GM21723 (cell line): Measurements from ENCODE around the gene FBXL17.

Experiments
- ATAC-seq: cut with Tn5 transposase; IDR thresholded peaks from one replicate; pipeline ENCODE4 v1.9.1; 2021; ENCODE audit warnings: mild to moderate bottlenecking, moderate library complexity; ENCODE audit not compliant: unreplicated experiment

The FBXL17 gene

GRCh38 chr5:108375768-108376167 is 6.1 kb downstream of the FBXL17 start:
- no peak for ATAC-seq

DNA sequence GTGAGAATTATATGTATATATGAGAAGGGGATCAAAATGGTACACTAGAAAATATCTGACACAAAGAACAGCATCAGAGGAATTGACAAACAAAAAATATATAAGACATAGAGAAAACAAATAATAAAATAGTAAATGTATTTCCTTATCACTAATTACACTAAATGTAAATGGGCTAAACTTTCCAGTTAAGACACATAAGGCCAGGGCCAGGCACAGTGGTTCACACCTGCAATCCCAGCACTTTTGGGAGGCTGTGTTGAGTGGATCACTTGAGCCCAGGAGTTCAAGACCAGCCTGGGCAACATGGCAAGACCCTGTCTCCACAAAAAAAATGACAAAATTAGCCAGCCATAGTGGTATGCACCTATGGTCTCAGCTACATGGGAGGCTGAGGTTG is 8.5 kb downstream of the FBXL17 start:
- no peak for ATAC-seq

DNA sequence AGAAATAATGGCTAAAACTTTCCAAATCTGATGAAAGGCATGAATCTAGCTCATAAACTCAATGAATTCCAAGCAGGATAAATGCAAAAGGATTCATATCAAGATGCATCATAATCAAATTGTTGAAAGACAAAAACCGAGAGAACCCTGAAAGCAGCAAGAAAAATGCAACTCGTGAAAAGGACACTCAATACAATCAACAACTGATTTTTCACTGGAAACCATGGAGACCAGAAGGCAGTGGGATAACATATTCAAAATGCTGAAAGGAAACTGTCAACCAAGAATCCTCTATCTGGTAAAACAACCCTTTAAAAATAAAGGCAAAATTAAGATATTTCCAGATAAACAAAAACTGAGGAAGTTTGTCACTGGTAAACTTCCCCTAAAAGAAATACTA is 9.5 kb downstream of the FBXL17 start:
- ATAC-seq: no peak

DNA sequence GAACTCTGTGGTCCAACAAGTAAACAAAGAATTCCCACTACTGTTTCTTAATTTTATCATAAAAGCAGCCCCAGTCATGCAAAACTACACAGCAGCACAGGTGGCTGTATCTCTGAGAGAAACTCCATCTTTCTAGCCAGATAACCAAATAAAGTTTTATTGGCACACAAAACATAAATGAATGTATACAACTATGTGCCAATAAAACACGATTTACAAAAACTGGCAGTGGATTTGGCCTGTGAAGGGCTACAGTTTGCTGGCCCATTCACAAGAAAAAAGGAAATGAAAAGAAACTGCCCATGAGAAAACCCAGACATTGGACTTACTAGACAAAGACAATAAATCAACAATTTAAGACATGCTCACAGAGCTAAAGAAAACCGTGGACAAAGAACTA is 10.6 kb downstream of the FBXL17 start:
- no peak for ATAC-seq

DNA sequence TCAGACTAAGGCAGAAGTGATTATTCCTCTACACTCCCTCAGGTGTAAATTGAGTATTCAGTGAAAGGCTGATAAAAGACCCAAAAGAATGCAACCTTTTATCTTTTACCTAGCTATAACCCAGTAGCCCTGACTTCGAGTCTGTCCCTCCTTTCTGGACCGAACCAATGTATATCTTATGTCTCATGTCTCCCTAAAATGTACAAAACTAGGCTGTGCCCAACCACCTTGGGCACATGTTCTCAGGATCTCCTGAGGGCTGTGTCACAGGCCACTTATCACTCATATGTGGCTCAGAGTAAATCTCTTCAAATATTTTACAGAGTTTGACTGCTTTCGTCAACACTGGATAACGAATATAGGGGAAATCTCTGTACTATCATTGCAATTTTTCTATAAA is 12.7 kb downstream of the FBXL17 start:
- ATAC-seq: no peak

GRCh38 chr5:108367679-108368334 is 14.1 kb downstream of the FBXL17 start:
- ATAC-seq: no peak

DNA sequence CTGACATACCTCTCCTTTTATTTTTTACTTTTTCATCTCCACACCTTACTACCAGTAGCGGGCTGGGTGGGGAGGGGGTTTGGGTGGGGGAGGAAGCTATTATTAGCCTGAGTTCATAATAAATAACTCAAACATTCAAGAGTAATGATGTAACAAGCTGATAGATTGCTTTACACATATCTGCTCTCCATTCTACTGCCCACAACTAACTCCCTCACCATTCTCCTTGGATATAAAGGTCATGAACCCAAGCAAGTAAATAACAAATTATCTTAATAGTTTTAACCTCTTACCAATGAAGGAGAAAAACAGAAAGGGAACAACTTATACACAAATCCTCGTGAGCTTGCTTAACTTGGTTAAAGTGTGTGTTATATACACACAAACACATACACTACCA is 15.4 kb downstream of the FBXL17 start:
- no peak for ATAC-seq

DNA sequence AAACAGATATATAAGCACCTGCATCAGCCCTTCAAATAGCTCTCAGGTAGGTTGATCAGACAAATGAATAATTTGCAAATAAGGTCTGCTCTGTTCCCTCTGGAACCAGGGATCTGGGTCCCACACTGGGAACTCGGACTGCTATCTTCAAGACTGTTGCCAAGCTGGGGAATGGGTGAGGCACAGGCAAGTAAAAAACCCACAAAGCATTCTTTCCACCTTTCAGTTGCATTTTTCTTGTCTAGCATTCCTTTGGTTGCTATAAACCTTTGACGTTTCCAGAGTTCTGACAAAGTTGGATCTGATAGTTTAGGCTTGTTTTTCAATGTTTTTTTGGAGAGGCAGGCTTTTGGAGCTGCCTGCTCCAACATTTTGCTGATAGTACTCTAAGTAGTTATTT is 20.1 kb downstream of the FBXL17 start:
- ATAC-seq: no peak

GRCh38 chr5:108361239-108361638 is 20.7 kb downstream of the FBXL17 start:
- ATAC-seq: no peak

DNA sequence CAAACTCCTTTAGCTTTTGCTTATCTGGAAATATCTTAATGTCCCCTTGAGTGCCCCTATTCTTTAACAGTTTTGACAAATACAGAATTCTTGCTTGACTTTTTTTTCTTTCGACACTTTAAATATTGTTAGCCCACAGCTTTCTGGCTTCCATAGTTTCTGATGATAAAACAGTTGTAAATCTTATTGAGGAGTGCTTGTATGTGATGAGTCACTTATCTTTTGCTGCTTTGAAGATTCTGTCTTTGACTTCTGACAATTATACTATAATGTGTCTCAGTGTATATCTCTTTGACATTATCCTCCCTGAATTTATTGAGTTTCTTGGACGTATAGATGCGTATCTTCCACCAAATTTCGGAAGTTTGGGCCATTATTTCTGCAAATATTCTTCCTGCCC is 21.6 kb downstream of the FBXL17 start:
- no peak for ATAC-seq

DNA sequence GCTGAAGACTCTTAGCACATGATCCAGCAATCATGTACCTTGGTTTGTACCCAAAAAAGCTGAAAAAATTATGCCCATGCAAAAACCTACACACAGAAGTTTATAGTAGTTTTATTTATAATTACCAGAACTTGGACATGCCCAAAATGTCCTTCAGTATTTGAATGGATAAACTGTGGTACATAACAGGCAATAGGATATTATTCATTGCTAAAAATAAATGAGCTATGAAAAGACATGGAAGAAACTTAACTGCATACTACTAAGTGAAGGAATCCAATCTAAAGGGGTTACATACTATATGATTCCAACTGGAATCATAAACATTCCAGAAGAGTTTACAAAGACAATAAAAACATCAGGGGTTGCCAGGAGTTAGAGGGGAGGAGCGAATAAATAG is 25.6 kb downstream of the FBXL17 start:
- no peak for ATAC-seq

DNA sequence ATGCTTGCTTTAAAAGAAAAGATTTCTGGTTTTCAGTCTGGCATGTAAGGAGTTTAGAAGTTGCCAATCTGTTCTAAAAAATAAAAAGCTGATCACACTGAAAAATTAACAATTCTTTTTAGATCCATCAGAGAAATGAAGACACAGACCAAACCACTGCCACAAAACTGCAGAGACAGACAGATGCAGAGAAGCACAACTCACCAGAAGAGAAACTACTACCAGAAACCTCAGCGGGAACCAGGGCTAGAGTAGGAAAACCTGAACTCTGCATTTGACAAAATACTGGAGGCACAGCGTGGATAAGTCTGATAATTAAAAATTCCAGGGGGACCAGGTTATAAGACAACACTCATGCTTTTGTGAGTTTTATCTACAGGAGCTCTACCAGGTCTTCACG is 28.8 kb downstream of the FBXL17 start:
- no peak for ATAC-seq

DNA sequence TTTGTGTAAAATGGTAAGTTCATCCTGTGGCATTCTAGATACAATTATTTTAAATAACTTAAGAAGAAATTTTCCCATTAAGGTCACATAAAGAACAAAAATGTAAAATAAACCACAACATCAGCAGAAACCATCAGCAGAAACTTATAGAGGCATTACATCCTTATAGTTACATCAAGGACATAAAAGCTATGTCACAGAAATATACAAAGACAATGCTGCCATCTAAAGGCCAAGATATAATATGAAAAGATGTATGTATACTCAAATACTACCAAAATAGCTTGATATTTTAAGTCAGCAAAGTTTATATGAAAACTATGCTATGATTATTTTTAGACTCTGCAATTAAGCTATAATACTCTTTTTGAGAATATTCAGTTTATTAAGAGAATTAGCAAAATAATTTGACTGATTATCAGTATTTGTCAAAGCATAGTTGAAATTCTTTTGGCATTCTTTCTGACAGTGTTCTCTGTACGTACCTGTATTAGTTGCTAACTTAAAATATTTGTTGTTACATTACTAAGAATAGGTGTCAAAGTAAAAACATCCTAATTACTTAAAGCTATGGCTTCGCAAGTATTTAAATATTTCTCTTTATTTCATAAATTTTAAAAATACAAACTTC is 36.2 kb downstream of the FBXL17 start:
- peak; percentile 85 for ATAC-seq

DNA sequence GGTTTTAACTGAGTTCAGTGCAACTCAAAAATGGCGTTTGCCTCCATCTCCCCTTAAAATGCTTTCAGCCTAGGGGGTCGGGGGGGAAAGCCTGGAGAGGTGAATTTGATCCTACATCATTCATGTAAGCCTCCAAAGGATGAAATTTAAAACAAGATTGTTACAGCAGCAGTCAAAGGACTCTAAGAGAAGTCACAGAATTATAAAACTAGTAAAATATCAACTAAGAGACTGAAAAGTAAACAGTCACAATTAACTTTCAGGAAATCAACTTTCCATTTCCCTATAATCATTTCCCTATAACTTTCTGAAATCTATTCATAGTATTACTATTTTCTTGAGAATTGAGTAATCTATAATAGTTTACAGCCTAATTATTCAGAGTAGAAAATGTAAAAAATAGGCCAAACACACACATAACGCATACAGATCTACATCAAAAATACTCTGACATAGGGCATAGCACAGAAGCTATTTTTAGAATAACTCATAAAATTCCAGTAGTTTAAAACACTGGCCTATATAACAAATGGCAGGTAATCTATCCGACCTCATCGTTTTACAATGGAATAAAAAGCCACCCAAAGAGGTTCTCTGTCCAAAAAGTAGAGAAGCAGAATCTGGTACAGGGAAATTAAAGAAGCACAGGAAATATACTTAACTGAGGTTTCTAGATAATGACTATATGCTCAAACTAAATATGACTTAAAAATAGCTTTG is 37.6 kb downstream of the FBXL17 start:
- ATAC-seq: no peak

DNA sequence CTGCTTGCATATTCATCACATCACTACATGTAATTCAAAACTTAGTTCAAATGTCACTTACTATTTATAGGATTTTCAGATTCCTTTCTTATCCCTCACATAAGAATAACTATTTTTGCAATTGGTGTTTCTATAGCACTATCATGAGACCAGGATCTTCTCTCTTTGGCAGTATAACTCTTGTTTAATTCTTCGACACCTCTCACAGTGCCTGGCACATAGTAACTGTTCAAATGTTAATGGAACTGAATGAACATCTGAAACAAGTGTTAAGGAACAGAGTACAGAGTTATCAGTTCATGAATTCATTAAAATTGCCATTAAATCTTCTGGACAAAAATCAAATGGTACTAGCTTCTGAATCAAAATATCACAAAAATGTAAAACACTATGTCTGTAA is 40.0 kb downstream of the FBXL17 start:
- no peak for ATAC-seq

DNA sequence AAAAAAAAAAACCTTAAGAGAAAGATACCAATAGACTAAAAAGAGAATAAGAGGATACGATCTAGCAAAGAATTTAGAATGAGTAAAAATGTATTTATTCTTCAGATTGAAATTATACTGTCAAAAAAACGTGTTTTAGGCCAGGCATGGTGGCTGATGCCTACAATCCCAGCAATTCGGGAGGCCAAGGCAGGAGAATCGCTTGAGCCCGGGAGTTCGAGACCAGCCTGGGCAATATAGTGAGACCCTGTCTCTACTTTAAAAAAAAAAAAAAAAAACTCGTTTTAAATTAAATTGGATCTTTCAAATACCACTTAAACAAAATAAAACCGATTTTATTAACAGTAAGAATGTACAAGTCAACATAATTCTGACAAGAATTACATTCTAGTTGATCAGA is 41.8 kb downstream of the FBXL17 start:
- ATAC-seq: no peak

GRCh38 chr5:108339220-108339619 is 42.7 kb downstream of the FBXL17 start:
- no peak for ATAC-seq

GRCh38 chr5:108334225-108334624 is 47.7 kb downstream of the FBXL17 start:
- no peak for ATAC-seq

GRCh38 chr5:108326982-108327381 is 54.9 kb downstream of the FBXL17 start:
- no peak for ATAC-seq

- no peak for ATAC-seq
These were observed 57.0 kb downstream of the FBXL17 start for GRCh38 chr5:108324886-108325285.

GRCh38 chr5:108321341-108321740 is 60.6 kb downstream of the FBXL17 start:
- ATAC-seq: no peak

GRCh38 chr5:108320231-108320630 is 61.7 kb downstream of the FBXL17 start:
- no peak for ATAC-seq
